Measurements from ENCODE around the gene TSSK1B. TPM values are rescaled to one million over a fixed set of nuclear protein-coding genes. Genes with fewer than 3 reads are reported as not detected.
"Not testable (repeated sequence)": the region's sequence is repeated elsewhere in the genome, so short reads cannot be mapped to it uniquely, and the experiment has no call there.

TSSK1B gene
- 0.43 and 0.64 TPM in 2 replicates for total RNA-seq

- no peak for DNase-seq (ENCODE audit: low read depth)
- TF ChIP-seq CTCF (IDR thresholded peaks at IDR 0.05; ENCODE audit: insufficient read depth, low read depth, low read length) = no peak
- no peak within 1 kb of the TSS for H3K4me3 ChIP-seq (ENCODE audit: low read depth, low read length)
Observed at GRCh38 chr5:113434889-113435288, at the start of gene TSSK1B. TSSK1B (minus strand) TSS chr5:113434989; CDS start chr5:113434839, 150 bp downstream.

GRCh38 chr5:113480243-113480642 is 45.5 kb upstream of the TSSK1B start:
- H3K4me3 ChIP-seq (ENCODE audit: low read depth, low read length) = no peak overlapping the region
- TF ChIP-seq CTCF (IDR thresholded peaks at IDR 0.05; ENCODE audit: insufficient read depth, low read depth, low read length) = no peak
- DNase-seq (ENCODE audit: low read depth) = no peak

- TF ChIP-seq CTCF (IDR thresholded peaks at IDR 0.05; ENCODE audit: insufficient read depth, low read depth, low read length) = no peak
- DNase-seq (ENCODE audit: low read depth) = peak; percentile 30
- no peak overlapping the region for H3K4me3 ChIP-seq (ENCODE audit: low read depth, low read length)
Observed at GRCh38 chr5:113478691-113479090, 43.9 kb upstream of the TSSK1B start.

- no peak overlapping the region for H3K4me3 ChIP-seq (ENCODE audit: low read depth, low read length)
- DNase-seq (ENCODE audit: low read depth) = no peak
- TF ChIP-seq CTCF (IDR thresholded peaks at IDR 0.05; ENCODE audit: insufficient read depth, low read depth, low read length) = no peak
Observed at GRCh38 chr5:113474100-113474728, 39.4 kb upstream of the TSSK1B start.

- DNase-seq (ENCODE audit: low read depth) = no peak
- no peak overlapping the region for H3K4me3 ChIP-seq (ENCODE audit: low read depth, low read length)
- TF ChIP-seq CTCF (IDR thresholded peaks at IDR 0.05; ENCODE audit: insufficient read depth, low read depth, low read length) = no peak
Observed at GRCh38 chr5:113463032-113463431, 28.2 kb upstream of the TSSK1B start.

GRCh38 chr5:113457106-113457505 is 22.3 kb upstream of the TSSK1B start:
- not testable (repeated sequence) for DNase-seq (ENCODE audit: low read depth); H3K4me3 ChIP-seq (ENCODE audit: low read depth, low read length)

GRCh38 chr5:113452941-113453340 is 18.2 kb upstream of the TSSK1B start:
- DNase-seq (ENCODE audit: low read depth) = no peak
- no peak overlapping the region for H3K4me3 ChIP-seq (ENCODE audit: low read depth, low read length)
- no peak for TF ChIP-seq CTCF (IDR thresholded peaks at IDR 0.05; ENCODE audit: insufficient read depth, low read depth, low read length)

All from fibroblast of villous mesenchyme (primary cell).